OCI-LY7 (cell line): Measurements from ENCODE around the gene TXNDC2. TPM values are rescaled to one million over a fixed set of nuclear protein-coding genes. Genes with fewer than 3 reads are reported as not detected.

Experiments used
- BruUV-seq: library from RNA; stranded (reverse); fragments of 400-500 nt; replicated peaks from 2 replicates; lab custom pipeline; 2021; lab: Mats Ljungman, UMichigan
- CTCF ChIA-PET: fragments of 300-600 bp; sonication (Branson Sonifier 250); formaldehyde crosslinking; loops from one replicate; lab custom pipeline; 2022; ENCODE audit warnings: antibody characterized with exemption; ENCODE audit not compliant: unreplicated experiment; lab: Charles Lee
- POLR2A ChIA-PET: fragments of 300-600 bp; sonication (Branson Sonifier 250); formaldehyde crosslinking; loops from one replicate; lab custom pipeline; 2022; ENCODE audit warnings: antibody characterized with exemption; lab: Charles Lee
- DNase-seq: peaks from one replicate; pipeline ENCODE4 v3.0.0-alpha.2; 2015; ENCODE audit warnings: low spot score
- H2AFZ ChIP-seq: fragments of 200-600 bp; sonication (generic), shearing (Covaris generic); 2 replicates; pipeline ENCODE4 v1.6.1; 2014; ENCODE audit warnings: mild to moderate bottlenecking, antibody characterized with exemption, low read length, moderate library complexity
- H3K27ac ChIP-seq: fragments of 200-600 bp; sonication (generic); 2 replicates; pipeline ENCODE4 v1.5.1; 2014; ENCODE audit warnings: mixed run types, low read depth, mild to moderate bottlenecking, moderate library complexity, low read length, inconsistent platforms; ENCODE audit not compliant: poor library complexity, severe bottlenecking
- H3K36me3 ChIP-seq: fragments of 200-600 bp; sonication (generic); 2 replicates; pipeline ENCODE4 v1.6.1; 2014; ENCODE audit warnings: mild to moderate bottlenecking, antibody characterized with exemption, low read length, moderate library complexity, mixed read lengths; ENCODE audit not compliant: insufficient read depth
- H3K4me1 ChIP-seq: fragments of 200-600 bp; sonication (generic); 2 replicates; pipeline ENCODE4 v1.5.1; 2014; ENCODE audit warnings: mild to moderate bottlenecking, low read length; ENCODE audit not compliant: insufficient read depth, poor library complexity, severe bottlenecking
- H3K4me2 ChIP-seq: fragments of 200-600 bp; sonication (generic); 2 replicates; pipeline ENCODE4 v1.6.1; 2014; ENCODE audit warnings: mild to moderate bottlenecking, low read length
- H3K4me3 ChIP-seq: fragments of 200-600 bp; sonication (generic); 2 replicates; pipeline ENCODE4 v1.5.1; 2014; ENCODE audit warnings: mild to moderate bottlenecking, low read depth, low read length; ENCODE audit not compliant: poor library complexity, severe bottlenecking
- H3K79me2 ChIP-seq: fragments of 200-600 bp; sonication (generic); 2 replicates; pipeline ENCODE4 v1.6.1; 2016; ENCODE audit warnings: low read depth, mild to moderate bottlenecking, low read length, moderate library complexity, mixed read lengths; ENCODE audit not compliant: insufficient read depth
- H3K9me2 ChIP-seq: fragments of 200-600 bp; sonication (generic); 2 replicates; pipeline ENCODE4 v1.6.1; 2016; ENCODE audit warnings: mild to moderate bottlenecking, low read length, mixed read lengths; ENCODE audit not compliant: insufficient read depth
- H3K9me3 ChIP-seq: fragments of 200-600 bp; sonication (generic); 2 replicates; pipeline ENCODE4 v1.6.1; 2014; ENCODE audit warnings: mild to moderate bottlenecking, mixed run types, low read length, mixed read lengths
- H4K20me1 ChIP-seq: fragments of 200-600 bp; sonication (generic); 2 replicates; pipeline ENCODE4 v1.6.1; 2014; ENCODE audit warnings: mild to moderate bottlenecking, antibody characterized with exemption, low read length, moderate library complexity, mixed read lengths; ENCODE audit not compliant: insufficient read depth
- EZH2phosphoT487 ChIP-seq: fragments of 200-600 bp; sonication (generic); IDR thresholded peaks from 2 replicates; pipeline ENCODE4 v1.6.1; 2018; ENCODE audit warnings: low read depth, borderline replicate concordance, mild to moderate bottlenecking, mixed run types, antibody characterized with exemption, low read length, moderate library complexity, mixed read lengths
- intact Hi-C: fragments of 100-400 bp; cut with micrococcal nuclease; formaldehyde crosslinking; loops from one replicate; pipeline ENCODE4 v1.10.0; 2022; ENCODE audit not compliant: unreplicated experiment
- total RNA-seq, 2 experiments: library from RNA; depleted of rRNA in 1 of 2; stranded (reverse); fragments of >200 nt in 1 of 2; shearing (Covaris generic) in 1 of 2; gene quantifications; 2 replicates each; pipeline ENCODE4 v1.2.3, GENCODE V29; 2014 to 2022
- TF ChIP-seq, protein P1 (sequence below): fragments of 200-600 bp; sonication (generic); conservative IDR thresholded peaks from 2 replicates; pipeline ENCODE4 v1.5.1; 2014; ENCODE audit warnings: mild to moderate bottlenecking, antibody characterized with exemption, low read length, moderate library complexity, mixed read lengths

Gene TXNDC2
- total RNA-seq, 2 experiments from 2014 or later, result not detected

GRCh38 chr18:9928646-9929259, 43.0 kb downstream of the TXNDC2 start:
- DNase-seq, result no peak
- Histone ChIP-seq H3K4me1 (peaks cover 35% of the 10 kb centered on the region), H3K4me3 (no peak overlapping the region), H2AFZ (no peak overlapping the region), H3K36me3 (peaks cover 27% of the 10 kb centered on the region), H3K79me2 (peaks cover 100% of the 10 kb centered on the region), H3K27ac (no peak overlapping the region), H3K4me2 (no peak overlapping the region), H4K20me1 (peaks cover 71% of the 10 kb centered on the region), H3K9me3 (0 out of 2 replicates have a peak, but pooled peaks cover 3% of the 10 kb centered on the region), H3K9me2 (no peaks in the 10 kb centered on the region)
- TF ChIP-seq EZH2phosphoT487, result no peak
- TF ChIP-seq, protein P1, sequence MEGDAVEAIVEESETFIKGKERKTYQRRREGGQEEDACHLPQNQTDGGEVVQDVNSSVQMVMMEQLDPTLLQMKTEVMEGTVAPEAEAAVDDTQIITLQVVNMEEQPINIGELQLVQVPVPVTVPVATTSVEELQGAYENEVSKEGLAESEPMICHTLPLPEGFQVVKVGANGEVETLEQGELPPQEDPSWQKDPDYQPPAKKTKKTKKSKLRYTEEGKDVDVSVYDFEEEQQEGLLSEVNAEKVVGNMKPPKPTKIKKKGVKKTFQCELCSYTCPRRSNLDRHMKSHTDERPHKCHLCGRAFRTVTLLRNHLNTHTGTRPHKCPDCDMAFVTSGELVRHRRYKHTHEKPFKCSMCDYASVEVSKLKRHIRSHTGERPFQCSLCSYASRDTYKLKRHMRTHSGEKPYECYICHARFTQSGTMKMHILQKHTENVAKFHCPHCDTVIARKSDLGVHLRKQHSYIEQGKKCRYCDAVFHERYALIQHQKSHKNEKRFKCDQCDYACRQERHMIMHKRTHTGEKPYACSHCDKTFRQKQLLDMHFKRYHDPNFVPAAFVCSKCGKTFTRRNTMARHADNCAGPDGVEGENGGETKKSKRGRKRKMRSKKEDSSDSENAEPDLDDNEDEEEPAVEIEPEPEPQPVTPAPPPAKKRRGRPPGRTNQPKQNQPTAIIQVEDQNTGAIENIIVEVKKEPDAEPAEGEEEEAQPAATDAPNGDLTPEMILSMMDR, result no peak
- ChIA-PET POLR2A (interaction anchor here (0.6 kb wide), 1 partner anchor 792 kb away, joined by 3 read pairs; no protein-coding TSS in a partner anchor), CTCF (no interaction called here)
- no TSS peak for BruUV-seq
- intact Hi-C loops, result no loop called here

- Histone ChIP-seq H3K9me2 (no peaks in the 10 kb centered on the region), H3K36me3 (peaks cover 39% of the 10 kb centered on the region), H4K20me1 (peaks cover 60% of the 10 kb centered on the region), H3K27ac (no peak overlapping the region), H2AFZ (no peak overlapping the region), H3K4me2 (no peak overlapping the region), H3K4me1 (peaks cover 25% of the 10 kb centered on the region), H3K9me3 (0 out of 2 replicates have a peak, but pooled peaks cover 3% of the 10 kb centered on the region), H3K79me2 (peaks cover 98% of the 10 kb centered on the region), H3K4me3 (no peak overlapping the region)
- TF ChIP-seq EZH2phosphoT487, result no peak
- TF ChIP-seq, protein P1, result no peak
- ChIA-PET CTCF (no interaction called here), POLR2A (no interaction called here)
- no peak for DNase-seq
- BruUV-seq, result no TSS peak
- intact Hi-C loops, result no loop called here
These were observed 44.6 kb downstream of the TXNDC2 start for GRCh38 chr18:9930299-9930884.

DNA sequence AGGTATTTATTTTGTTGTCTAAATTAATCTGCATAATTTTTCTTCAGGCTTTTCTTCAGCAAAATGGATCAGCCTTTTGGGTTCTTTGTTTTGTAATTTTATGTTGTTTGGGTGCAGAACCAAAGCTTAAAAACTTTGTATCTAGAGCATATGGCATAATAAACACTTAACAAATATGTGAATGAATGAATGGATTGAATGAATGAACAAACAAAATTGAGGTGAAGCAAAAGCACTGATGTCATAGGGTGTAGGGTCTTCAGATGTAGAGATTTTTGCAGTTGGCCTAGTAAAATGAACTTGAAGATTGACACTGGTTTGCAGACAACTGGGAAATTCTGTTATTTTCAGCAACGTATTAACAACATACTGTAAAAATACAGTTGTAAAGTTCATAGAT, 45.4 kb downstream of the TXNDC2 start:
- H3K27ac ChIP-seq, result no peak overlapping the region
- peaks cover 98% of the 10 kb centered on the region for H3K79me2 ChIP-seq
- peaks cover 23% of the 10 kb centered on the region for H3K4me1 ChIP-seq
- ChIA-PET CTCF (no interaction called here), POLR2A (no interaction called here)
- no peak for DNase-seq
- H3K4me3 ChIP-seq, result no peak overlapping the region
- H4K20me1 ChIP-seq, result peaks cover 53% of the 10 kb centered on the region
- TF ChIP-seq, protein P1, result no peak
- TF ChIP-seq EZH2phosphoT487, result no peak
- intact Hi-C loops, result no loop called here
- H2AFZ ChIP-seq, result no peak overlapping the region
- peaks cover 46% of the 10 kb centered on the region for H3K36me3 ChIP-seq
- H3K9me3 ChIP-seq, result 0 out of 2 replicates have a peak, but pooled peaks cover 3% of the 10 kb centered on the region
- BruUV-seq, result no TSS peak
- no peaks in the 10 kb centered on the region for H3K9me2 ChIP-seq
- no peak overlapping the region for H3K4me2 ChIP-seq
